NCI-H2196 treated with DMSO at 0.1 percent for 48 hours (cell line): ENCODE measurements around the gene KANK2.

Experiments used
- DNase-seq: peaks from one replicate; lab custom pipeline; 2025; ENCODE audit not compliant: unreplicated experiment; lab: John Stamatoyannopoulos, UW

The KANK2 gene

DNA sequence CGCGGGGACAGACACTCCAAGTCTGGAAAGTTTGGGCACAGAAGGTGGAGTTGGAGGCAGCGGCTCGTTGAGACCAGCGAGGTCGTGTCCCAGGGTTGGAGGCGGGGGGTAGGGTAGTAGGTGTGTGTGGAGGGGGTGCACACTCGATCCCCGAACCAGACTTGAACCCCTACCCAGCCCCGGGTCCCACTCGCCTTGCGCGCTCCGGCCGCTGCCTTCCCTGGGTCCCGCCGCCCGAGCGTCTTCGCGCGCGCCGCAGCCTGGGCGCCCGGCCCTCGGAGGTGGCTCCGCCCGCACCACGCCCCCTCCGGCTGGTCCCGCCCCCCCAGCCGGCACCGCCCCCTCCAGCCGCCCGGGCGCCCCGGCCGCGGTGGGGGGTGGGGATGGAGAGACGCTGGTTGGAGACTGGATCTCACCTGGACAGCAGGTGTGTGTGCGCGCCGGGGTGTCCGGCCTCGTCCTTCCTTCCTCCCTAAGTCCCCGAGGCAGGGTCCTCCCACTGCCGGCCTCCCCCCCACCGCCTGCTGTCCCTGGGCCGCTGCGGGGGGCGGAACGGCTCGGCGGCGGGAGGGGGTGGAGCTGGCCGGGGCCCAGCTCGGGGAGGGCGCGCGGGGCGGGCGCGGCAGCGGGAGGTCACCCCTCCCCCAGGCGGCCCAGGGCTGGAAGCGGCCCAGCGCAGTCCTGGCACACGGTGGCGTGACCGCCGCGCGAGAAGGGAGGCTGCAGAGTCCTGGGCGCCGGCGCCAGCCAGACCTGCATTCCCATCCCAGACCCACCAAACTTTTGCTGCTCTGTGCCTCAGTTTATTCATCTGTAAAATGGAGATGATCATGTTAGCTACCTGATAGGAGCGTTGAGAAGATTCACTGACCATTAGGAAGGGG lies at the start of gene KANK2:
Gene KANK2 (minus strand): TSS at position 255 of the 884 bp plus-strand sequence. CDS start 3,034 bp downstream, outside the sequence.
- peak; percentile 95 for DNase-seq

DNA sequence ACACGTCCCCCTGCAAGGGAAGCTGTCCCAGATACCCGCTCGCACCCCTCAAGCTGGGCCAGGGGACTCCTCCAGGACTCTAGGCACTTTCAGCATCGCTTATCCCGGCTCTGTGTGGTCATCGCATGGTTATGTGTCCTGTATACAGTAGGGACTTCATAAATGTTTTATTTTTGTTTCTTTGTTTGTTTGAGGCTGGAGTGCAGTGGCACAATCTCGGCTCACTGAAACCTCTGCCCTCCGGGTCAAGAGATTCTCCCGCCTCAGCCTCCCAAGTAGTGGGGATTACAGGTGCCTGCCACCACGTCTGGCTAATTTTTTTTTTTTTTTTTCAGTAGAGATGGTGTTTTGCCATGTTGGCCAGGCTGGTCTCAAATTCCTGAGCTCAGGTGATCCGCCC lies 49.6 kb upstream of the KANK2 start:
- no peak for DNase-seq

- DNase-seq = no peak
These were observed 47.7 kb upstream of the KANK2 start for GRCh38 chr19:11244846-11245589.

DNA sequence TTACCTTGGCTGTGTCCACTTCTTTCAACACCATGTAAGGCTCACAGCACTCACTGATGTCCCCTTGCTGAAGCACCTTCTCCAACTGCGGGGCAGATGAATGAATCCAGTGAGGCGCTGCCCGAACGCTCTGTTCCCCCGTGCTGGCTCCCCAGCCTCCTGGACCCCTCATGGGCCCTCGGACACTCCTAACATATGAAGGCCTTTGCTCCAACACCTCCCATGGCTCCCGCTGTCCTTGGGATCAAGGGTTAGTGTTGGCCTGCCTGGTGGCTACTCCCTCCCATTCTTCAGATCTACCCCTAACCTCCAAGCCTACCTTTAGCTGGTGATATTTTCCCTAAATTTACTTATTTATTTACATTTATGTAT lies 46.4 kb upstream of the KANK2 start:
- no peak for DNase-seq

GRCh38 chr19:11242864-11243797 lies 45.8 kb upstream of the KANK2 start:
- DNase-seq = peak; percentile 64

GRCh38 chr19:11242025-11242424 lies 44.7 kb upstream of the KANK2 start:
- DNase-seq = no peak

GRCh38 chr19:11240008-11240444 lies 42.7 kb upstream of the KANK2 start:
- DNase-seq = no peak

- DNase-seq = no peak
These were observed 42.1 kb upstream of the KANK2 start, which contains the start of gene ANGPTL8 for GRCh38 chr19:11239377-11240000. Gene ANGPTL8 (plus strand): TSS chr19:11239619. CDS start chr19:11239638, 19 bp downstream.

DNA sequence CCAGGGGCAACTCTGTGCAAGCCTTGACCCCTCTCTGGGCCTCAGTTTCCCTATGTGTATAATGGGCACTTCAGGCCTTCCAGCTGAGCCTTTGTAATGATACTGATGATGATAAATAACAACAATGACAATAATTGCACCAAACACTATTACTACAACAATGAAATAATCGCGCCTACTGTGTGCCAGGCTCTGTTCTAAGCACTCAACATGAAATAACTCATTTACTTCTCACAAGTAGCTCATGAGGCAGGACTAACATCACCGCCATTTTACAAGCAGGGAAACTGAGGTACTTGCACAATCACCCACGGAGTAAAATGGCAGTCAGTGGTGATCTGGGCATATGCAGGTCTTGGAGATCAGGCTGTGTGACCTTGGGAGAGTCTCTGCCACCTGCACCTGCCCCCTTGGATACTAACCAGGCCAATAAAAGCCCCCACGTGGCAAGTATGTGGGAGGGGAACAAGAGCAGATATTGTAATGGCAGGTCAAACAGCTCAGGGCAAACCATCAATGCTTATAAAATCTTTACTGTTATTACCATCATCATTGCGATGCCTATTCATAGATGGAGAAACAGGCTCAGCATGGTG lies 41.5 kb upstream of the KANK2 start:
- DNase-seq = no peak

DNA sequence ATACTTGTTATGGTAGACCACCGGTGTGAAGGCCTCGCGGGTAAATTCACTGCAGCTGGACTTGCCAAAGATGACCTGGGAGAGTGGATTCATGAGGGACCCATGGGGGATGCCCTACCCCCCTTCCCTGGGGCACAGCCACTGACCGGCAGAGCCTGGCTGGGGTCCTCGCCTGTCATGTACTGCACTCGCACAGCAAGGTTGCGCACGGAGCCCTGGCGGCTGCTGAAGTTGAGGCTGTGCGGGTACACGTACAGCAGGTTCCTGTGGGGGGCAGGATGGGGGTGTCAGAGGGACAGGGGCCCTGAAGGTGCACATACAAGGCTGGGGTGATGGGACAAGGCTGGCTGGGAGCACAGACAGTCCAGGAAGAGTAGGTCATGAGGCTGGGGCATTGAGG lies 40.7 kb upstream of the KANK2 start:
- no peak for DNase-seq

- DNase-seq = no peak
These were observed 40.0 kb upstream of the KANK2 start for GRCh38 chr19:11237321-11237720.

DNA sequence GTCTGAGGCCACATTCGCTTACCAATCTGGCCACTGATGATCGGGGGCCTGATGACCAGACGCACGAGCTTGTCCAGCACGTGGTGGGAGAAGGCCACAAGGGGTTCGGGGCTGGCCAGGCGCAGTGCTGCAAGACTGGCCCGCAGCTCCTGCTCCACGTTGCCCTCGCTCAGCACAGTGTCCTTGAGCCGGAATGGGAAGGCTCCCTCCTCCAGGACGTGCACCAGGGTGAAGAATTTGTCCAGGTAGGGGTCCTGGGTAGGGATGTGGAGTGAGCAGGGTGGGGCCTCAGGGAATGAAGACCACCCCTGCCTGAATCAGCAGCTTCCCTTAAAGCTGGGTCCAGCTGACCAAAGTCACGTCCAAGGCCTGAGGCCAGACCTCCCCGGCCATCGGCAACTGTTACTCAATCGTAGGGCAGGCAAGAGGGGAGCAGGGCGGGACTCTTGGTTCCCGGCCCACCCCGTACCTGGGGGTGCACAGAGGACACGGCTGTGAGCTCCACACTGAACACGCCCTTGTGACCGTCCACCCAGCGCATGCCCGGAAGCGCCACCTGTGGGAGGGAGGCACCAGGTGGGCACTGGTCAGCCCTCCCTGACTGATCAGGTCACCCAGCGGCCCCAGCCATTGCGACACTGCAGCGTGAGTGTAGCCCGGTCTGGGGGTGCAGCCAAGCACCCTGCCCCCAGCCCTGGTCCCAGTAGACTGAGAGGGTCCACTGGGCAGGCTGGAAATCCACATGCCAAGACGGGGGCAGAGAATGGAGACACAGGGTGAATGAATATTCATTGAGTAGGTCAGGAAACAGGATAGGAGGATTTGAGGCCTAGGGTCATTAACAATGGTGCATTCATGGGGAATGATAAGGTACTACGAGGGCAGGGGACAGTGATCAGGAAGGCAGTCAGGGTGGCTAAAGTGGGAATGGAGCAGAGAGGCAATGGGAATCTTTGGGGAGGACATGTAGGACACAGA lies 39.3 kb upstream of the KANK2 start:
- no peak for DNase-seq

GRCh38 chr19:11234486-11235075 lies 37.2 kb upstream of the KANK2 start:
- no peak for DNase-seq

GRCh38 chr19:11233073-11233472 lies 35.7 kb upstream of the KANK2 start:
- DNase-seq = no peak

DNA sequence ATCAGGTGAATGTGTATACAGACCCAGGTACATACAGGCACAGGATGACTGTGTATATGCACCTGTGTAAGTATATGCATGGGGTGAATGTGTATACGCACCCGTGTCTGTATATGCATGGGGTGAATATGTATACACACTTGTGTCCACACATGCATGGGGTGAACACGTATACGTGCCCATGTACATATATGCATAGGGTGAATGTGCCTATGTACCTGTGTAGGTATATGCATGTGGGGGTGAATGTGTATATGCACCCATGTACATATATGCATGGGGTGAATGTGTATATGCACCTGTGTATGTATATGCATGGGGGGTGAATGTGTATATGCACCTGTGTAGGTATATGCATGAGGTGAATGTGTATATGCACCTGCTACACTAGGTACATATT lies 35.2 kb upstream of the KANK2 start:
- no peak for DNase-seq

- DNase-seq = no peak
These were observed 33.5 kb upstream of the KANK2 start for GRCh38 chr19:11230621-11231386.

DNA sequence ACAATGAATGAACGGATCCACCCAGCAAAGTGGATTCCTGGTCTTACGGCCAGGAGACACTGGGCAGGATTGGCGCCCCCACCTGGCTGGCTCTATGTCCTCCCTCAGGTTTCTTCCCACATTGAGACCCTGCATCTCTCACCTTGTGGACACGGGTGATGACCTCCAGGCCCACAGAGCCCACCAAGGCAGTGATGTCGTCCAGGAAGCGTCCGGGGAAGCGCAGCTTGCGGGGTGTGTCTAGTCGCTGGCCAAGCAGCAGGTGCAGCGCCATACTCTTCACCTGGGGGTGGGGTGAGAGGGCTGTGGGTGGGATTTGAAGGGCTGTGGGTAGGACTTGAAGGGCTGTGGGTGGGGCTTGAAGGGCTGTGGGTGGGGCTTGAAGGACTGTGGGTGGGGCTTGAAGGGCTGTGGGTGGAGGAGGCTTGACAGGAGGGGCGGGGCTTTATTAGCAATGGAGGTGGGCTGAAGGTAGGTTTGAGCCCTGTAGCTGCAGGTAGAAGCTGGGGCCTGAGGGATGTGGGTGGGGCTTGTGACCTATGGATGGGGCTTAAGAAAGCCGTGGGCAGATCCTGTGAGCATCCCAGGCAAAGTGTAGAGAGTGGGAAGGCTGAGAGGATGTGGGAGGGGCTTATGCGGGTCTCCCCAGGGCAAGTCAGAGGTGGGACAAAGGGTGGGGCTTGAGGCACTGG lies 30.0 kb upstream of the KANK2 start:
- no peak for DNase-seq
